A673 (cell line): ENCODE data around the gene SEC14L5.

Source experiments
- CTCF ChIP-seq: fragments of 300-800, 200-600 bp; sonication (generic); conservative IDR thresholded peaks from 2 replicates; pipeline ENCODE4 v1.5.1; 2017; ENCODE audit warnings: low read depth, mild to moderate bottlenecking, antibody characterized with exemption, low read length, moderate library complexity, mixed read lengths
- EZH2 ChIP-seq: fragments of 200-600 bp; sonication (generic); IDR thresholded peaks from 2 replicates; pipeline ENCODE4 v1.6.1; 2017; ENCODE audit warnings: borderline replicate concordance, low read depth, mild to moderate bottlenecking, mixed read lengths, antibody characterized with exemption, low read length; ENCODE audit not compliant: poor library complexity, severe bottlenecking

- no peak for TF ChIP-seq CTCF
- TF ChIP-seq EZH2 = no peak
These were observed 69.6 kb downstream of the SEC14L5 start for GRCh38 chr16:5027575-5028235.
